Adrenal gland (tissue), 12 donors: ENCODE data around the gene CMTM5. TPM values are rescaled to one million over a fixed set of nuclear protein-coding genes. Genes with fewer than 3 reads are reported as not detected.
A peak's percentile ranks its signal among the peaks of the same experiment; 100 is the strongest.

Experiments used
- DNase-seq, 7 donors: peaks; one replicate each; pipeline ENCODE4 v3.0.0-alpha.2; 2019 to 2020
- H3K27ac ChIP-seq, 5 donors: fragments of 200-600 bp; sonication (generic) in 4 of 5; 1 replicate in 3 of 5; 2 replicates in 2 of 5; pipeline versions ENCODE4 v1.5.1 to v1.8.0; 2016 to 2020; ENCODE audit warnings: mild to moderate bottlenecking in 1 of 5
- H3K27me3 ChIP-seq: fragments of 200-600 bp; 2 replicates; pipeline ENCODE4 v1.8.0; 2021
- H3K36me3 ChIP-seq, 2 donors: fragments of 200-600 bp; replicated peaks in 1 of 2; 1 replicate in 1 of 2; 2 replicates in 1 of 2; pipeline versions ENCODE4 v1.5.1 to v1.8.0; 2018 to 2022
- H3K4me1 ChIP-seq, 2 donors: fragments of 200-600 bp; replicated peaks in 1 of 2; 1 replicate in 1 of 2; 2 replicates in 1 of 2; pipeline versions ENCODE4 v1.5.1 to v1.8.0; 2018 to 2021
- H3K4me3 ChIP-seq, 4 donors: fragments of 200-600 bp; sonication (generic) in 3 of 4; one replicate each; pipeline ENCODE4 v1.5.1; 2016 to 2018
- H3K9me3 ChIP-seq, 3 donors: fragments of 200-600 bp; sonication (generic) in 1 of 3; replicated peaks in 1 of 3; 1 replicate in 2 of 3; 2 replicates in 1 of 3; pipeline versions ENCODE4 v1.5.1 to v1.8.0; 2016 to 2021
- POLR2A ChIP-seq, 2 donors: fragments of 450-650 bp; IDR thresholded peaks; one replicate each; pipeline ENCODE4 v1.6.1; 2017; ENCODE audit warnings: antibody characterized with exemption in 2 of 2, mild to moderate bottlenecking in 2 of 2, moderate library complexity in 1 of 2
- WGBS, 4 donors: extraction: QIAGEN DNeasy Blood & Tissue Kit in 2 of 4; methylation state at CpG; one replicate each; pipeline versions ENCODE4 v1.1.5 to v1.1.7; 2013 to 2017; 5-methylcytosine and 5-hydroxymethylcytosine counted together
- intact Hi-C, 2 donors: fragments of 100-400 bp; cut with DNase I; formaldehyde crosslinking; loops; one replicate each; pipeline versions ENCODE4 v1.14.1 to v1.15.0; 2022 to 2023
- polyA plus RNA-seq, 3 donors: library from polyadenylated mRNA; stranded (reverse); fragments of 200-250 nt in 2 of 3; fragments of 350-450 nt in 1 of 3; fragmentation: Illumina TruSeq in 1 of 3; extraction: RNeasy Lipid Tissue Mini Kit (QIAGEN cat#74804) in 1 of 3; gene quantifications; one replicate each; pipeline ENCODE4 v1.2.3, GENCODE V29; 2013 to 2014
- total RNA-seq, 9 donors: library from RNA; depleted of rRNA in 4 of 9; stranded (reverse); fragments of >200 nt in 4 of 9; fragments of 120-200 nt in 1 of 9; fragmentation: NEBNext Ultra II Directional in 1 of 9; extraction: Animal tissue kit (Norgen Biotek cat#: 25700) in 1 of 9; gene quantifications; one replicate each; pipeline versions ENCODE4 v1.1.0 to v1.2.4, GENCODE V29; 2013 to 2023
- TF ChIP-seq, protein P1 (sequence below), 6 experiments: fragments of 450-650 bp in 4 of 6; fragments of 200-600 bp in 2 of 6; sonication (generic) in 1 of 6; IDR thresholded peaks; 1 replicate in 5 of 6; 2 replicates in 1 of 6; pipeline versions ENCODE4 v1.5.1 to v1.8.0; 2016 to 2021; ENCODE audit warnings: antibody characterized with exemption in 6 of 6, mild to moderate bottlenecking in 2 of 6, moderate library complexity in 1 of 6
- donor health status: healthy with polysubstance abuse.
- donor health status: Bipolar disorder and iron deficiency.
- donor health status: DM: yes; HTN: yes; CAD: no.
- donor health status: DM: no; HTN: no; CAD: no.
- donor health status: DM: no; HTN: no; CAD: no.
- donor health status: DM: yes; HTN: yes; CAD: no.

CMTM5 gene
- total and polyA plus RNA-seq, 12 donors, result 0.34 to 2.6 (median 0.89) TPM; not detected in 5

DNA sequence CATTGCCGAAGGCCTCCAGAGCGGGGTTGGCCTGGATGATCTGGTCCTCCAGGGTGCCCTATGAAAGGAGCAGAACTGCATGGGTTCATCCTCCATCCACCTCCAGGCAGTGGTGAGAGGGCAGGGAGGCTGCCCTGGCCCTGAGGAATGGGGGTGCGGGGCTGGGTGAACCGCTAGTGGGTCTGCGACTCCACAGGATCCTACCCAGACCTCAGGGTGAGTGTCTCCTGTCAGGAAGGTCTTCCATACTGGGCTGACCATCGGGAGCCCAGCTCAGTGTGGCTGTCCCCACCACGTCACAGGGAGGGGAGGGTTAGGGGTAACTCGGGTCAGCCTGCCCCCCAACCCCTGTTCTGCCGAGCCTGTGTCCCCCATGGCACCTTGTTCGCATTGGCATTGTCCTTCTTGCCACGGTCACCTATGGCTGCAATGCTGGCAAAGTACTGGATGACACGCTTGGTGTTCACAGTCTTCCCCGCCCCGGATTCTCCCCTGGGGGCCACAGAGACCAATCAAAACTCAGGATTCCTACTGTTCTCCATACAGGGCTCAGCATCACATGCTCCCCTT lies 27.6 kb downstream of the CMTM5 start:
- Histone ChIP-seq H3K27ac (no peak overlapping the region), H3K4me1 (no peaks in the 10 kb centered on the region), H3K9me3 (no peaks in the 10 kb centered on the region), H3K36me3 (no peaks in the 10 kb centered on the region), H3K4me3 (no peak overlapping the region), H3K27me3 (no peaks in the 10 kb centered on the region)
- TF ChIP-seq, protein P1, sequence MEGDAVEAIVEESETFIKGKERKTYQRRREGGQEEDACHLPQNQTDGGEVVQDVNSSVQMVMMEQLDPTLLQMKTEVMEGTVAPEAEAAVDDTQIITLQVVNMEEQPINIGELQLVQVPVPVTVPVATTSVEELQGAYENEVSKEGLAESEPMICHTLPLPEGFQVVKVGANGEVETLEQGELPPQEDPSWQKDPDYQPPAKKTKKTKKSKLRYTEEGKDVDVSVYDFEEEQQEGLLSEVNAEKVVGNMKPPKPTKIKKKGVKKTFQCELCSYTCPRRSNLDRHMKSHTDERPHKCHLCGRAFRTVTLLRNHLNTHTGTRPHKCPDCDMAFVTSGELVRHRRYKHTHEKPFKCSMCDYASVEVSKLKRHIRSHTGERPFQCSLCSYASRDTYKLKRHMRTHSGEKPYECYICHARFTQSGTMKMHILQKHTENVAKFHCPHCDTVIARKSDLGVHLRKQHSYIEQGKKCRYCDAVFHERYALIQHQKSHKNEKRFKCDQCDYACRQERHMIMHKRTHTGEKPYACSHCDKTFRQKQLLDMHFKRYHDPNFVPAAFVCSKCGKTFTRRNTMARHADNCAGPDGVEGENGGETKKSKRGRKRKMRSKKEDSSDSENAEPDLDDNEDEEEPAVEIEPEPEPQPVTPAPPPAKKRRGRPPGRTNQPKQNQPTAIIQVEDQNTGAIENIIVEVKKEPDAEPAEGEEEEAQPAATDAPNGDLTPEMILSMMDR (IDR thresholded peaks at IDR 0.05), result no peak
- TF ChIP-seq POLR2A (IDR thresholded peaks at IDR 0.05), result no peak
- 83 to 90% (median 87%) methylated on average over 6 to 14 of the region's 14 CpGs for WGBS, 4 donors
- no peak for DNase-seq
- intact Hi-C loops, result no loop called here

DNA sequence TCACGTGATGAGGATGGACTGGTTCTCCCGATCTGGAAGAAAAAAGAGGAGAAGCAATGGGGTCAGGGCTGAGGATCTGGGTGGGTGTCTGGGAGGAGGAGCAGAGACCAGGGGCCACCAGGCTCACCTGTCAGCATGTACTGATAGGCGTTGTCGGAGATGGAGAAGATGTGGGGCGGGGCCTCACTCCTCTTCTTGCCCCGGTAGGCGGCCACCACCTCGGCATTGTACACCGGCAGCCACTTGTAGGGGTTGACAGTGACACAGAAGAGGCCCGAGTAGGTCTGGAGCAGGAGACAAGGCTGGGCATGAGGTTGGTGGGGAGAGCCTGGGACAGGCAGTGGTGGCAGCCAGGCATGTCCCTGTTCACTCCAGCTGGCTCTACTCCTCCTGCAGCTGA lies 28.2 kb downstream of the CMTM5 start:
- H3K4me1 ChIP-seq, result no peaks in the 10 kb centered on the region
- DNase-seq, result no peak
- no peak overlapping the region for H3K4me3 ChIP-seq
- H3K9me3 ChIP-seq, result no peaks in the 10 kb centered on the region
- no peaks in the 10 kb centered on the region for H3K27me3 ChIP-seq
- TF ChIP-seq POLR2A (IDR thresholded peaks at IDR 0.05), result no peak
- TF ChIP-seq, protein P1 (IDR thresholded peaks at IDR 0.05), result no peak
- intact Hi-C loops, result no loop called here
- H3K36me3 ChIP-seq, result no peaks in the 10 kb centered on the region
- WGBS, 4 donors, result 77 to 89% (median 83%) methylated on average over 10 of the region's 10 CpGs
- H3K27ac ChIP-seq, result no peak overlapping the region

DNA sequence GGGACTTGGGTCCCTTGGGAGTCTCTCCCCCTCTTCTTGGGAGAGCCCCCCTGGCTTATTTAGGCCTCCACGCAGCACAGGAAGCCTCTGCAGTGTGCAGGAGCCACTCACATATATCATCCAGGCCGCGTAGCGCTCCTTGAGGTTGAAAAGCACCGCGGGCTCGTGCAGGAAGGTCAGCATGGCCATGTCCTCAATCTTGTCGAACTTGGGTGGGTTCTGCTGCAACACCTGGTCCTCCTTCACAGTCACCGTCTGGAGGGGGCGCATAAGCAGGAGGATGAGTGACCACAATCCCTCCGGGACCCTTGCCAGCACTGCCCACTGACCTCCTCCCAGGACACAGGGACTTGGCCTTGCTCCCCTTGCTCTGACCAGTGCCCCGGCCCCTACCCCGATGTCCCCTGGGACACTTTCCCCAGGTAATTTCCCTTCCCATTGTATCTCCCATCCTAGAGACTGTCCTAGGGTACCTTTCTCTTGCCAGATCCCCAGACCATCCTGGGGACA lies 28.7 kb downstream of the CMTM5 start:
- Histone ChIP-seq H3K4me3 (no peak overlapping the region), H3K9me3 (no peaks in the 10 kb centered on the region), H3K4me1 (no peaks in the 10 kb centered on the region), H3K27ac (no peak overlapping the region), H3K36me3 (no peaks in the 10 kb centered on the region), H3K27me3 (no peaks in the 10 kb centered on the region)
- 80 to 85% (median 83%) methylated on average over 3 to 13 of the region's 13 CpGs for WGBS, 4 donors
- intact Hi-C loops, result no loop called here
- DNase-seq, result no peak
- no peak for TF ChIP-seq POLR2A (IDR thresholded peaks at IDR 0.05)

DNA sequence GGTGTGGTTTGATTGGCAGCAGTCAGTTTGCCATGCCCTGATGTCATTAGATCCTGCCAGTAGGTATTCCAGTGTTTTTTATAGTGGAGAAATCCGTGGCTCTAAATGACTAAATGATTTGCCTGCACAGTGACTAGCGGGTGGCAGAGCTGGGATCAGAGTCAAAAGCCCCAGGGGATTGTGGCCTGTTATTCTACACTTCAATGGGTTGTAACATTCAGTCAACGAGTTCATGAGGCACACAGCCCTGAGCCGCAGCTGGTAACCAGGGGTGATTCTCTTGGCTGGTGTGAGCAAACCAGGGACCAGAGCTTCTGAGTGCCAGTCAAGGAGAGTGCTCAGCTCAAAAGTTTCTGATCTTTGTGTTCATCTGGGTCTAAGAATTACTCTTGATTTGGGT lies 29.4 kb downstream of the CMTM5 start:
- TF ChIP-seq POLR2A (IDR thresholded peaks at IDR 0.05), result no peak
- TF ChIP-seq, protein P1 (IDR thresholded peaks at IDR 0.05), result no peak
- no peaks in the 10 kb centered on the region for H3K27me3 ChIP-seq
- DNase-seq, result peak in 1 of 7 donors; percentile 65
- H3K9me3 ChIP-seq, result no peaks in the 10 kb centered on the region
- 70 to 88% (median 73%) methylated on average over 2 to 4 of the region's 4 CpGs for WGBS, 4 donors
- H3K4me3 ChIP-seq, result no peak overlapping the region
- intact Hi-C loops, result no loop called here
- no peaks in the 10 kb centered on the region for H3K36me3 ChIP-seq
- no peaks in the 10 kb centered on the region for H3K4me1 ChIP-seq
- no peak overlapping the region for H3K27ac ChIP-seq
